Body of pancreas (tissue), 4 donors: ENCODE measurements around the gene HEBP2.

Source experiments
- POLR2A ChIP-seq, 3 donors: fragments of 450-650 bp; IDR thresholded peaks; one replicate each; pipeline ENCODE4 v1.6.1; 2016; ENCODE audit warnings: antibody characterized with exemption in 3 of 3, mild to moderate bottlenecking in 2 of 3
- TF ChIP-seq, protein P1 (sequence below), 7 experiments: fragments of 450-650 bp in 4 of 7; fragments of 200-600 bp in 3 of 7; sonication (generic) in 3 of 7; IDR thresholded peaks; one replicate each; pipeline ENCODE4 v1.5.1; 2016 to 2019; ENCODE audit warnings: antibody characterized with exemption in 7 of 7

DNA sequence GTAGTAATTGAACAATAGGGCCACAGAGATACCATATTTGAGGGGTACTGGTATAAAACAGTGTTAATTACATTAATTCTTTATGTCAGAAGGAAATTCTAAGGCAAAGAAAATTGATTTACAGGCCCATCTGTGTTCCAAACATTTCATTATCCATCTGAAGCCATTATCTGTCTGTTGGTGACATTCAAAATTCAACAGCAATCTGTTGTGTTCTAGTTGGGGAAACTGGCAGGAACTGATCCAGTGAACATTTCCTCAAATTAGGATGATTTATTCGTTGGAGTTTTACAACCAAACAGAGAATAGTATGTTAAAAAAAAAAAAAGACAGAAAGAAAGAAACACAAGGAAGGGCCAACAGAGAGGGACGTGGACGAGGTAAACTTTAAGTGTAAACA is 30.1 kb downstream of the HEBP2 start:
- TF ChIP-seq, protein P1, sequence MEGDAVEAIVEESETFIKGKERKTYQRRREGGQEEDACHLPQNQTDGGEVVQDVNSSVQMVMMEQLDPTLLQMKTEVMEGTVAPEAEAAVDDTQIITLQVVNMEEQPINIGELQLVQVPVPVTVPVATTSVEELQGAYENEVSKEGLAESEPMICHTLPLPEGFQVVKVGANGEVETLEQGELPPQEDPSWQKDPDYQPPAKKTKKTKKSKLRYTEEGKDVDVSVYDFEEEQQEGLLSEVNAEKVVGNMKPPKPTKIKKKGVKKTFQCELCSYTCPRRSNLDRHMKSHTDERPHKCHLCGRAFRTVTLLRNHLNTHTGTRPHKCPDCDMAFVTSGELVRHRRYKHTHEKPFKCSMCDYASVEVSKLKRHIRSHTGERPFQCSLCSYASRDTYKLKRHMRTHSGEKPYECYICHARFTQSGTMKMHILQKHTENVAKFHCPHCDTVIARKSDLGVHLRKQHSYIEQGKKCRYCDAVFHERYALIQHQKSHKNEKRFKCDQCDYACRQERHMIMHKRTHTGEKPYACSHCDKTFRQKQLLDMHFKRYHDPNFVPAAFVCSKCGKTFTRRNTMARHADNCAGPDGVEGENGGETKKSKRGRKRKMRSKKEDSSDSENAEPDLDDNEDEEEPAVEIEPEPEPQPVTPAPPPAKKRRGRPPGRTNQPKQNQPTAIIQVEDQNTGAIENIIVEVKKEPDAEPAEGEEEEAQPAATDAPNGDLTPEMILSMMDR (IDR thresholded peaks at IDR 0.05), result no peak
- TF ChIP-seq POLR2A (IDR thresholded peaks at IDR 0.05), result no peak
